ENCODE results near the gene PTPN7.
"Not testable (repeated sequence)": the region's sequence is repeated elsewhere in the genome, so short reads cannot be mapped to it uniquely, and the experiment has no call there.

The PTPN7 gene

DNA sequence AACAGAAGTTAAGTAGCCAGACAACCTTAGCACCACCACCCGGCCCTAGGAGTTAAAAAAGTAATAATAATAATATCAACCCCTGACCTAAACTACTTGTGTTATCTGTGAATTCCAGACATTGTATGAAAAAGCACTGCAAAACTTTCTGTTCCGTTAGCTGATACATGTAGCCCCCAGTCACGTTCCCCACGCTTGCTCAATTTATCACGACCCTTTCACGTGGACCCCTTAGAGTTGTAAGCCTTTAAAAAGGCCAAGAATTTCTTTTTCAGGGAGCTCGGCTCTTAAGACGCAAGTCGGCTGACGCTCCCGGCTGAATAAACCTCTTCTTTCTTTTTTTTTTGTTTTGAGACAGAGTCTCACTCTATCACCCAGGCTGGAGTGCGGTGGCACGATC, 6.7 kb upstream of the PTPN7 start:
- not testable (repeated sequence) for DNase-seq (ENCODE audit: low read depth in 2 of 2)

DNA sequence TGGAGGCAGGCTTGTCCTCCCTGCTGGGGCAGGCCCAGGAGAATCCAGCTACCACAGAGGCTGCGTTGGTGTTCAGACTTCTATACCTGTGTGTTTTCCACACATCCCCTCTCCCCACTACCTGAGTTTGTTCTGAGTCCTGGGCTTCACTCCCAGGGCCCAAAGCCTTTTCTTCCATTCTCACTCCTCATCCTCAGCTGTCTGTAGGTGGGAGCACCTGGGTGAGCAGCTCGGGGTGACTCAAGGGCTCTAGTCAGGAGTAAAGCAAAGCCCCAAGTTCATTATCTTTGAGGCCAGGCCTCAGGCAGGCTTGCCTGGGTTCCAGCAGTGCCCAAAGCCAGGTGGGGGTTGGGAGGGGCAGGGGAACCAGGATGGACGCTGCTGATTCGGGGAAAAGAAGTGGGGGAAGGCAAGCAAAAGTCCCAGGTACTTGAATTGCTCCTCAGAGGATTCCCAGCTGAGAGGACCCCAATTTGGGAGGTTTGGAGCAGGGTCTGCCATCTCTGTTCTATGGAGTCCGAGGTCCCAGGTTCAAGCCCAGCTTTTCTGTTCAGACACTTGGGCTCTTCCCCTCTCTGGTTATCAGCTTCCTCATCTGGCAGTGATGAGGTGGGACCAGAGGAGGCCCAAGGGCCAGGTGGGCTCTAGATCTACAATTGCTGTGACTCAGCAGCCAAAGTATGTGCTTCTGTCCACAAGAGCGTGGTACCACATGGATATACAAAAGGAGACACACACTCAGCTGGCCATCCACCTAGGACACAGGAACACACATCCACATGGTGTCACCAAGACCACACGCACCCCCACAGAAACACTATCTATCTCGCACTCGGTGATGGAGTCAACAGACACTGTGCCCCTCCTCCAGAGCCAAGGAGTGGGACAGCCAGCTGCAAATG, 5.8 kb upstream of the PTPN7 start:
- DNase-seq (ENCODE audit: low read depth in 2 of 2) = no peak

- no peak for DNase-seq (ENCODE audit: low read depth in 2 of 2)
Observed at GRCh38 chr1:202165267-202165941, 5.0 kb upstream of the PTPN7 start.

- DNase-seq (ENCODE audit: low read depth in 2 of 2) = no peak
Observed at GRCh38 chr1:202164271-202165037, 4.1 kb upstream of the PTPN7 start.

DNA sequence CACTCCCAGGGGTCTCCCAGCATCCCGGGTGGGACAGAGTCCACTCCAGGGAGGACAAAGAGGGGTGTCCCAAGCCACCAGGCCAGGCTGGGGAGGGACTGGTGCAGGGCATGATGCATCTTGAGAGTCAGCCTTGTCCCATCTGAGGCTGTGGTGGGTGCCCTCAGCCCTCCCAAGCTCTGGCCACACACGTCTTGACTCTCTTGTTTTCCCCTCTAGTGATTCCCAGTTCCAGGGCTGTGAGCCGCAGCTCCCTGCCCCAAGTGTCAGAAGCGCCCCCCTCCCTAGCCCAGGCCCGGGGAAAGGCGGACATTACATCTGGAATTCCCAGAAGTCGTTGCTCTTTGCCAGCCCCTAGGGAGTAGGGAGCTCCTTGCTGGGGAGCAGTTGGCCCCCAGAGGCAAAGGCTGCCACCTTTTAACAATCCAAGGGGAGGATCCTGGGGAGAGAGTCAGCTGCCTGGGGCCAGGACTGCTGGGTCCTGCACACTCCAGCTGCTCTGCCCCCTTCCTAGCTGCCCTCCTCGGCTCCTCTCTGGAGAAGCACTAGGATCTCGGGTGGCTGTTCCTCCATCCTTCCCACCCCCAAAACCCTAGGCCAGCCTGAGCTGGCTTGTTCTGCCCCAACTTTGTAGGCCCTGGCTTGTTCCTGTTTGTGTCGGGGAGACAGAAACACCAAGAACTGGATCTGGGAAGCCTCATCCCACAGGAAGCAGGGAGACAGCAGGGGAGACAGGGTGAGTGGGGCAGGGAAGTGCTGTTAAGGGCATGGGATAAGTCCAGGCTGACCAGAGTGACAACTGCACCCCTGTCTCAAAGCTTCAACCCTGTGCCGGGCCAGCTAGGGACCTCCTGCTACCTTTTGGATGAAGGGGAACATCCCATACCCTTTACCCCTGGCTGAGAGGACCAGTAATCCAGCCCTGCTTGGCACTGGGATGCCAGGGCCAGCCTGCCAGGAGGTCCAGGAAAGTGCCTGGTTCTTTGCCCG, 3.2 kb upstream of the PTPN7 start:
- no peak for DNase-seq (ENCODE audit: low read depth in 2 of 2)

GRCh38 chr1:202162418-202163280, 2.2 kb upstream of the PTPN7 start:
- no peak for DNase-seq (ENCODE audit: low read depth in 2 of 2)

GRCh38 chr1:202162047-202162417, 1.6 kb upstream of the PTPN7 start:
- no peak for DNase-seq (ENCODE audit: low read depth in 2 of 2)

GRCh38 chr1:202161151-202162046, 997 bp upstream of the PTPN7 start:
- no peak for DNase-seq (ENCODE audit: low read depth in 2 of 2)

- no peak for DNase-seq (ENCODE audit: low read depth in 2 of 2)
Observed at GRCh38 chr1:202159534-202160371, 649 bp downstream of the PTPN7 start.

GRCh38 chr1:202158810-202159533, 1.4 kb downstream of the PTPN7 start:
- DNase-seq (ENCODE audit: low read depth in 2 of 2) = no peak

GRCh38 chr1:202157945-202158344, 2.5 kb downstream of the PTPN7 start:
- no peak for DNase-seq (ENCODE audit: low read depth in 2 of 2)

GRCh38 chr1:202156590-202156989, 3.8 kb downstream of the PTPN7 start:
- no peak for DNase-seq (ENCODE audit: low read depth in 2 of 2)

DNA sequence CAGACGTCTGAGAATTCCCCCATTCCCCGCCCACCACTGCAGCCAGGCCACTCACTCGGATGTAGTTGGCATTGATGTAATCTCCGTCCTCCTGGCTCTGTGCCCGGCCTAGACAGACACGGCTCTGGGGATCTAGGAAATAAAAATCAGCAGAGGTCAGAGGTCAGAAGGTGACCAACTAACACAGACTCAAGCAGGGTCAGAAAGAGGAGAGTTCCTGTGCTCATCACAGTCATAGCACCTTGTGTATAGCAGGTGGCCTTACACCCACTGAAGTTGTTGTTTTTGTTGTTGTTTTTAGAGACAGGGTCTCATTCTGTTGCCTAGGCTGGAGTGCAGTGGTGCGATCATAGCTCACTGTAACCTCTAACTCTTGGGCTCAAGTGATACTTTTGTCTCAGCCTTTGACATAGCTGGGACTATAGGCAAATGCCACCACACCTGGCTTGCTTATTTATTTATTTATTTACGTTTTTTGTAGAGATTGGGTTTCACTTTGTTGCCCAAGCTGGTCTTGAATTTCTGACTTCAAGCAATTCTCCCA, 4.9 kb downstream of the PTPN7 start:
- DNase-seq (ENCODE audit: low read depth in 2 of 2) = no peak

DNA sequence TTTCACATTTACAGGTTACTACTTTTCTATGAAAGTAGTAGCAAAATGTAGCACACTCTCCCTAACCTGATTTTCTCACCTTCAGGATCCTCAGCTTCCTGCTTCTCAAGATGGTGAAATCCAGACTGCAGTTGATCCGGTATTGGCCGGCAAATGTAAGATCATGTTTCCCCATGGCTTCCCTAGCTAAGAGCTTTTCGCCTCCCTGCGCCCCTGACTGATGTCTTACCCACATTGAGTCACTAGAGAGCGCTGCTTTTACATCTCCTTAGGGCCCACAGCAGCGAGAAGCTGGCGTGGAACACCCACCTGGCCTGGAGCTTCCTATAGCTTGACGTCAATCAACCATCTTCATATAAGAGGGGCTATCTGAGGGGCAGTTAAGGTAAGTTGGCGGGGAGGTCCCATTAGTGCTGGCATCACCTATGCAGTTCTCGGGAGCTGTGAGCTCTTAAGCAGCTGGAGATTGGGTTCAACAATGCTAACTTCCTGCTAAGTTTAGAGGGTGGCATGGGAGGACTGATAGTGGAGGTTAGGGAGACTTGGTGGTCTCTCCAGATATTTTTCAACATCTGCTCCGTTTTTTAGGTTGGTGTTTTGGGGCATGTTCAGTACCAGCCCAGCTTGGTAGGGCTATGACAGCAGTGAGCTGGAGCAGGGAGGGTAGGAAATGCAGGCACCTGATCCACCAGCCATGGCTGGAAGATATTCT, 5.5 kb downstream of the PTPN7 start:
- DNase-seq (ENCODE audit: low read depth in 2 of 2) = peak; percentile 34 to 43

DNA sequence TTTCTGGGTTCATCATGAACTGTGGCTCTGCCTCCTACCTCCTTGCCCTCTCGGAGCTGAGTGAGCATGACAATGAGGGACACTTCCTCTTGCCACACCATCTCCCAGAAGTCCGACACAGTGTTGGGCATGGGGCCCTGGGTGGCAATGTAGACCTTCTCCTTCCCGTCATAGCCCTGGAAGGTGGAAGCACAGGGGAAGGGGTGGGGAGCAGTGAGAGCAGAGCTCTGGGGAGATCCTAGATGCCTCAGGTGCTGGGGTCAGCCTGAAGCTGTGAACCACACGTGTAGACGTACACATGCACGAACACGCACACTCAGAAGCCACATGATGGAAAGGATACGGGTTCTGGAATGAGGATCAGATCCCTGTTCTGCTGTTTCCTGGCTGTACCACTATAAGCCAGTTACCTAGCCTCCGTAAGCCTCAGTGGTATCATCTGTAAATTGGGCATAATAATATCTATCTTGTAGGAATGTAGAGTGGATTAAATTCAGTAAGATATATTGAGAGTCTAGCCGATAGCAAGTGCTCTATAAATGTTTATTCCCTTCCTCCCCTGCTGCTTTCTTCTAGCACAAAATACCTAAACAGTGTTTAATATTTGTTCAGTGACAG, 6.1 kb downstream of the PTPN7 start:
- no peak for DNase-seq (ENCODE audit: low read depth in 2 of 2)

GRCh38 chr1:202153284-202153683, 7.1 kb downstream of the PTPN7 start:
- no peak for DNase-seq (ENCODE audit: low read depth in 2 of 2)

Measured in fibroblast of skin of left quadriceps (primary cell).